Breast epithelium (tissue), 4 donors: ENCODE measurements around the gene ZC3H12A. TPM values are rescaled to one million over a fixed set of nuclear protein-coding genes. Genes with fewer than 3 reads are reported as not detected.

Experiments
- DNase-seq, 2 donors: peaks; one replicate each; pipeline ENCODE4 v3.0.0-alpha.2; 2019; ENCODE audit warnings: low spot score in 2 of 2
- H3K27ac ChIP-seq, 2 donors: fragments of 200-600 bp; sonication (generic) in 1 of 2; one replicate each; pipeline ENCODE4 v1.5.1; 2016 to 2019; ENCODE audit warnings: mild to moderate bottlenecking in 1 of 2
- H3K27me3 ChIP-seq, 2 donors: fragments of 200-600 bp; sonication (generic) in 1 of 2; one replicate each; pipeline versions ENCODE4 v1.5.1 to v1.6.0; 2017 to 2019; ENCODE audit warnings: control low read depth in 1 of 2, mild to moderate bottlenecking in 1 of 2
- H3K36me3 ChIP-seq: fragments of 200-600 bp; one replicate; pipeline ENCODE4 v1.5.1; 2019
- H3K4me1 ChIP-seq, 2 donors: fragments of 200-600 bp; sonication (generic); one replicate each; pipeline ENCODE4 v1.5.1; 2016 to 2019; ENCODE audit warnings: control low read depth in 1 of 2
- H3K4me3 ChIP-seq, 3 donors: fragments of 200-600 bp; sonication (generic); 1 replicate in 2 of 3; 2 replicates in 1 of 3; pipeline ENCODE4 v1.5.1; 2016 to 2019; ENCODE audit warnings: mild to moderate bottlenecking in 3 of 3, moderate library complexity in 2 of 3
- H3K9me3 ChIP-seq, 2 donors: fragments of 200-600 bp; sonication (generic) in 1 of 2; one replicate each; pipeline ENCODE4 v1.5.1; 2016 to 2019; ENCODE audit warnings: control low read depth in 1 of 2
- POLR2A ChIP-seq: fragments of 450-650 bp; IDR thresholded peaks from one replicate; pipeline ENCODE4 v1.6.1; 2016; ENCODE audit warnings: antibody characterized with exemption, mild to moderate bottlenecking, moderate library complexity
- POLR2AphosphoS5 ChIP-seq, 3 donors: sonication (generic); formaldehyde crosslinking; IDR thresholded peaks; one replicate each; pipeline ENCODE4 v1.6.1; 2017; ENCODE audit warnings: antibody characterized with exemption in 3 of 3
- intact Hi-C: fragments of 100-400 bp; cut with DNase I; formaldehyde crosslinking; loops from one replicate; pipeline ENCODE4 v1.15.1; 2023; ENCODE audit warnings: low total_unique reads
- total RNA-seq, 3 donors: library from RNA; depleted of rRNA; stranded (reverse); fragments of >200 nt; gene quantifications; one replicate each; pipeline ENCODE4 v1.1.0, GENCODE V29; 2016
- TF ChIP-seq, protein P1 (sequence below), 3 donors: fragments of 450-650 bp; IDR thresholded peaks; one replicate each; pipeline ENCODE4 v1.5.1; 2016 to 2017; ENCODE audit warnings: antibody characterized with exemption in 3 of 3, mild to moderate bottlenecking in 3 of 3, moderate library complexity in 3 of 3

ZC3H12A gene
- total RNA-seq, 3 donors from 2014 or later, result 5.8 to 82.8 (median 76.7) TPM

DNA sequence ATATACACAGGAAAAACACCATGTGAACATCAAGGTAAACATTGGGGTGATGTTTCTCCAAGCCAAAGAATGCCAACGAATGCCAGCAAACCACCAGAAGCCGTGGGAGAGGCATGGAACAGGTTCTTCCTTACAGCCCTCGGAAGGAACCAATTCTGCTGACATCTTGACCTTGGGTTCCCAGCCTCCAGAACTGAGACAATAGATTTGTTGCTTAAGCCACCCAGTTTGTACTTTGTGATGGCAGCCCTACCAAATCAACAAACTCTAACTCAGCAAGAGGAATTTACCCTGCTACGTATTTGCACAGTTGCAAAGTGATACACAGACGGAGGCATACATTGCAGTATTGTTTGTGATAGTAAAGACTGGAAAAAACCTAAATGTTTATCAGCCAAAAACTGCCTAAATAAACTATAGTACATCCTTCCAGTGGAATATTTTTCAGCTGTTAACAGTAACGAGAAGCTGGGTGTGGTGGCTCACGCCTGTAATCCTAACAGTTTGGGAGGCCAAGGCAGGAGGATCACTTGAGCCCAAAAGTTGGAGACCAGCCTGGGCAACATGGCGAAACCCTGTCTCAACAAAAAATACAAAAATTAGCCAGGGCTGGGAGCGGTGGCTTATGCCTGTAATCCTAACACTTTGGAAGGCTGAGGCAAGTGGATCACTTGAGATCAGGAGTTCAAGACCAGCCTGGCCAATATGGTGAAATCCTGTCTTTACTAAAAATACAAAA is 12.5 kb upstream of the ZC3H12A start:
- Histone ChIP-seq H3K4me3 (no peak overlapping the region), H3K27me3 (no peaks in the 10 kb centered on the region), H3K36me3 (no peaks in the 10 kb centered on the region), H3K4me1 (peaks cover 0 to 6% of the 10 kb centered on the region in 2 donors), H3K9me3 (no peaks in the 10 kb centered on the region), H3K27ac (peak overlapping the region; percentile 48 to 68)
- intact Hi-C loops, result no loop called here
- peak in 1 of 2 donors; percentile 51 for DNase-seq
- TF ChIP-seq POLR2A (no peak), POLR2AphosphoS5 (IDR thresholded peaks at IDR 0.05) (peak in 1 of 3 donors; percentile 27)

DNA sequence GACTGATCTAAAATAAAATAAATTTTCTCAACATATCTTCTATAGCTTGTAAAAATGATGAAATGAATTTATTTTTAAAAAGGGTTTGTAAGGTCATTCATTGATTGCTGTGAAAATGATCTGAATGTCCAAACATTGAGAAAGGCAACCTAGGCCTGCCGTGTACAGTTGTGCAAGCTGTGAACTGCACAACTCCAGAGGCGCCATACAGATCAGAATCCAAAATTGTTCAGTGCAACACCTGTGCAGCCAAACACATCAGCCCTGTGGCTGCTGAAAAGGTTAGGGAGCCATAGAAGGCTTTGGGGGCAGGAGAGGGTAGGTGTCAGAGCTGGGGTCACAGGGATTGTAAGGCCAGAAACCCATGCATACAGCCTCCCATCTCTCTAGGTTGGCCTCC is 9.9 kb upstream of the ZC3H12A start:
- H3K9me3 ChIP-seq, result no peaks in the 10 kb centered on the region
- H3K36me3 ChIP-seq, result no peaks in the 10 kb centered on the region
- no peak overlapping the region for H3K4me3 ChIP-seq
- no peaks in the 10 kb centered on the region for H3K27me3 ChIP-seq
- no peak for DNase-seq
- H3K4me1 ChIP-seq, result peaks cover 0 to 6% of the 10 kb centered on the region in 2 donors
- TF ChIP-seq POLR2AphosphoS5 (IDR thresholded peaks at IDR 0.05) (no peak), POLR2A (no peak)
- TF ChIP-seq, protein P1, sequence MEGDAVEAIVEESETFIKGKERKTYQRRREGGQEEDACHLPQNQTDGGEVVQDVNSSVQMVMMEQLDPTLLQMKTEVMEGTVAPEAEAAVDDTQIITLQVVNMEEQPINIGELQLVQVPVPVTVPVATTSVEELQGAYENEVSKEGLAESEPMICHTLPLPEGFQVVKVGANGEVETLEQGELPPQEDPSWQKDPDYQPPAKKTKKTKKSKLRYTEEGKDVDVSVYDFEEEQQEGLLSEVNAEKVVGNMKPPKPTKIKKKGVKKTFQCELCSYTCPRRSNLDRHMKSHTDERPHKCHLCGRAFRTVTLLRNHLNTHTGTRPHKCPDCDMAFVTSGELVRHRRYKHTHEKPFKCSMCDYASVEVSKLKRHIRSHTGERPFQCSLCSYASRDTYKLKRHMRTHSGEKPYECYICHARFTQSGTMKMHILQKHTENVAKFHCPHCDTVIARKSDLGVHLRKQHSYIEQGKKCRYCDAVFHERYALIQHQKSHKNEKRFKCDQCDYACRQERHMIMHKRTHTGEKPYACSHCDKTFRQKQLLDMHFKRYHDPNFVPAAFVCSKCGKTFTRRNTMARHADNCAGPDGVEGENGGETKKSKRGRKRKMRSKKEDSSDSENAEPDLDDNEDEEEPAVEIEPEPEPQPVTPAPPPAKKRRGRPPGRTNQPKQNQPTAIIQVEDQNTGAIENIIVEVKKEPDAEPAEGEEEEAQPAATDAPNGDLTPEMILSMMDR (IDR thresholded peaks at IDR 0.05), result no peak
- intact Hi-C loops, result no loop called here
- peak overlapping the region; percentile 73 to 81 for H3K27ac ChIP-seq

DNA sequence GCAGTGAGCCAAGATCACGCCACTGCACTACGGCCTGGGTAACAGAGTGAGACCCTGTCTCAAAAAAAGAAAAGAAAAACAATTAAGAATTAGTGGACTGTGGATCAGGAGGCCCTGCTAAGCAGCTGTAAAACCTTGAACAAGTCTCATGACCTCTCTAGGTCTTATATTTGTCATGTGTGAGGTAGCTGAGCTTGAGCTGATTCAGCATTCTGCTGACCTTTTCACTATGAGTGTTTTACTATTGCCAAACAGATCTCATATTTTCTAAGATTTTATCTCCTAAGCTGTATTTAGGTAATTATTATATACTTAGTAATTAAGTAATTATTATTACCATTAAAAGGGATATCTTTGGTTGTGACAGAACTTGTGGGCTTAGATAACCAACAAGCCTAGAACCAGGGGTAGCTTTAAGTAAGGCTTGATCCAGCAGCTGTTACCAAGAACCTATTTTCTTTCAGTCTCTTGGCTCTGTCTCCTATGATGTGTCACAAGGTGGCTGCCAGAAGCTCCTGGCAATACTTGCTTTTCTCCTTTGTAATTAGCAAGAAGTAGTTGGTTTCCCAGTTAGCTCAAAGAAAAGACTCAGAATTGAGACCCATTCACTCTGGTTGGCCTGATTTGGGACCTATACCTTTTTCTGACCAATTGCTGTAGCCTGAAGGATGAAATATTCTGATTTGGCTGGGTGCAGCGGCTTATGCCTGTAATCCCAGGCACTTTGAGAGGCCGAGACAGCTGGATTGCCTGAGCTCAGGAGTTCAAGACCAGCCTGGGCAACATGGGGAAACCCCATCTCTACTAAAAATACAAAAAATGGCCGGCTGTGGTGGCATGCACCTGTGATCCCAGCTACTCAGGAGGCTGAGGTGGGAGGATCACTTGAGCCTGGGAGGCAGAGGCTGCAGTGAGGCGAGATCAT is 8.5 kb upstream of the ZC3H12A start:
- H3K4me1 ChIP-seq, result peaks cover 0 to 6% of the 10 kb centered on the region in 2 donors
- H3K4me3 ChIP-seq, result no peak overlapping the region
- no peaks in the 10 kb centered on the region for H3K36me3 ChIP-seq
- peak overlapping the region; percentile 73 to 81 for H3K27ac ChIP-seq
- TF ChIP-seq, protein P1 (IDR thresholded peaks at IDR 0.05), result no peak
- TF ChIP-seq POLR2AphosphoS5 (IDR thresholded peaks at IDR 0.05) (no peak), POLR2A (no peak)
- no peaks in the 10 kb centered on the region for H3K27me3 ChIP-seq
- no peaks in the 10 kb centered on the region for H3K9me3 ChIP-seq
- DNase-seq, result peak in 1 of 2 donors; percentile 45
- intact Hi-C loops, result no loop called here

DNA sequence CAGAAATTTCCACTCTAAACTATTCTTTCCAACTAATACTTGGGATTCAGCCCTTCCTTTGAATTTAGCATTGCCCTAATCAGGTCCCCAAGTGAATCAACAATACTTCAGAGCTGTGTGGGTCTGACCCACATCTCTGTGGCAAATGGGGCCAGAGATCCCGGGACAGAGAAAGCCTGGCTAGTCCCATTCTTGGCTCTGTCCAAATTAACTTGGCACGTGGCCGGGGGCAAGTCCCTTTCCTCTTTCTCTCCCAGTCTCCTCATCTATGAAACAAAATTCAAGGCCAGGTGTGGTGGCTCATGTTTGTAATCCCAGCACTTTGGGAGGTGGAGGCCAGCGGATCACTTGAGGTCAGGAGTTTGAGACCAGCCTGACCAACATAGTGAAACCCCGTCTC is 6.3 kb upstream of the ZC3H12A start:
- Histone ChIP-seq H3K9me3 (no peaks in the 10 kb centered on the region), H3K27ac (no peak overlapping the region), H3K4me3 (no peak overlapping the region), H3K36me3 (no peaks in the 10 kb centered on the region), H3K27me3 (no peaks in the 10 kb centered on the region), H3K4me1 (peaks cover 0 to 20% of the 10 kb centered on the region in 2 donors)
- TF ChIP-seq POLR2AphosphoS5 (IDR thresholded peaks at IDR 0.05), result no peak
- TF ChIP-seq, protein P1 (IDR thresholded peaks at IDR 0.05), result no peak
- TF ChIP-seq POLR2A, result no peak
- DNase-seq, result no peak
- intact Hi-C loops, result no loop called here

DNA sequence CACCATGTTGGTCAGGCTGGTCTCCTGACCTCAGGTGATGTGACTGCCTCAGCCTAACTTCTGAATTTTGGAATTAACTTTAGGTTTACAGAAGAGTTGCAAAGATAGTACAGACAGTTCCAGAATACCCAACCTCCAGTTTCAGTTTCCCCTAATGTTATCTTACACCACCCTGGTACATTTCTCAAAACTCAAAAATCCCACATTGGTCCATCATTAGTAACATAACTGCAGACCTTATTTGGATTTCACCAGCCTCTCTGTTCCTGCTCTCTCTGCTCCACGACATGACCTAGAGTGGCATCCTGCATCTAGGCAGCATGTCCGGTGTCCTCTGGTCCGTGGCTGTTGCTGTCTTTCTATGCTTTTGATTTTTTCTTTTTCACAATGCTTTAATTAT is 5.0 kb upstream of the ZC3H12A start:
- DNase-seq, result no peak
- no peak overlapping the region for H3K27ac ChIP-seq
- peaks cover 0 to 29% of the 10 kb centered on the region in 2 donors for H3K4me1 ChIP-seq
- intact Hi-C loops, result no loop called here
- TF ChIP-seq, protein P1 (IDR thresholded peaks at IDR 0.05), result no peak
- no peak for TF ChIP-seq POLR2A
- TF ChIP-seq POLR2AphosphoS5 (IDR thresholded peaks at IDR 0.05), result no peak
- no peaks in the 10 kb centered on the region for H3K27me3 ChIP-seq
- no peaks in the 10 kb centered on the region for H3K9me3 ChIP-seq
- H3K36me3 ChIP-seq, result no peaks in the 10 kb centered on the region
- no peak overlapping the region for H3K4me3 ChIP-seq
